Endodermal cell (in vitro differentiated cells): Measurements from ENCODE around the gene C1orf167. TPM values are rescaled to one million over a fixed set of nuclear protein-coding genes. Genes with fewer than 3 reads are reported as not detected.

Experiments used
- DNase-seq: peaks from one replicate; pipeline ENCODE4 v3.0.0-alpha.2; 2017
- H3K27ac ChIP-seq: 2 replicates; pipeline ENCODE4 v1.5.1; 2013; ENCODE audit warnings: mild to moderate bottlenecking, low read depth, low read length, moderate library complexity
- H3K27me3 ChIP-seq: 2 replicates; pipeline ENCODE4 v1.6.1; 2013; ENCODE audit warnings: mild to moderate bottlenecking, low read length, moderate library complexity; ENCODE audit not compliant: insufficient read depth, control insufficient read depth, poor library complexity, severe bottlenecking
- H3K36me3 ChIP-seq: 2 replicates; pipeline ENCODE4 v1.7.0; 2013; ENCODE audit warnings: mild to moderate bottlenecking, low read length, moderate library complexity; ENCODE audit not compliant: control insufficient read depth, insufficient read depth
- H3K4me1 ChIP-seq: one replicate; pipeline ENCODE4 v1.7.0; 2013; ENCODE audit warnings: low read length; ENCODE audit not compliant: control insufficient read depth, insufficient read depth
- H3K4me3 ChIP-seq: 2 replicates; pipeline ENCODE4 v1.5.1; 2013; ENCODE audit warnings: mild to moderate bottlenecking, low read length, moderate library complexity
- H3K9ac ChIP-seq: 2 replicates; pipeline ENCODE4 v1.6.1; 2013; ENCODE audit warnings: mild to moderate bottlenecking, low read length, moderate library complexity; ENCODE audit not compliant: poor library complexity, severe bottlenecking; ENCODE audit errors: extremely low read depth
- H3K9me3 ChIP-seq: 2 replicates; pipeline ENCODE4 v1.6.1; 2013; ENCODE audit warnings: mild to moderate bottlenecking, low read length, moderate library complexity; ENCODE audit not compliant: control insufficient read depth
- H3K27ac Mint-ChIP-seq: 2 replicates; pipeline ENCODE4 v1.8.0; 2020; ENCODE audit warnings: mixed read lengths
- H3K27me3 Mint-ChIP-seq: 2 replicates; pipeline ENCODE4 v1.8.0; 2021; ENCODE audit warnings: mild to moderate bottlenecking, mixed read lengths; ENCODE audit not compliant: insufficient read depth
- H3K36me3 Mint-ChIP-seq: 2 replicates; pipeline ENCODE4 v1.8.0; 2020; ENCODE audit warnings: low read depth, mixed read lengths
- H3K4me1 Mint-ChIP-seq: 2 replicates; pipeline ENCODE4 v1.8.0; 2020; ENCODE audit warnings: mixed read lengths
- H3K4me3 Mint-ChIP-seq: 2 replicates; pipeline ENCODE4 v1.8.0; 2020; ENCODE audit warnings: mild to moderate bottlenecking, moderate library complexity, mixed read lengths
- H3K9me3 Mint-ChIP-seq: 2 replicates; pipeline ENCODE4 v1.8.0; 2020; ENCODE audit warnings: mild to moderate bottlenecking, mixed read lengths
- CTCF ChIP-seq: fragments of 200-600 bp; sonication (generic); conservative IDR thresholded peaks from 2 replicates; pipeline ENCODE4 v1.5.0; 2021; ENCODE audit warnings: antibody characterized with exemption, mild to moderate bottlenecking
- WGBS, 2 experiments: methylation state at CpG; one replicate each; pipeline versions ENCODE4 v1.1.5 to v1.1.7; 2013; ENCODE audit warnings: missing lambda C conversion rate in 2 of 2, mixed read lengths in 1 of 2; ENCODE audit not compliant: insufficient coverage in 1 of 2, insufficient read length in 1 of 2; 5-methylcytosine and 5-hydroxymethylcytosine counted together
- total RNA-seq, 2 donors: library from RNA; stranded (reverse); fragmentation: NEBNext Ultra II Directional in 1 of 2; extraction: Animal tissue kit (Norgen Biotek cat#: 25700) in 1 of 2; gene quantifications; 2 replicates in 1 of 2; 3 replicates in 1 of 2; pipeline ENCODE4 v1.2.1, GENCODE V29; 2021

C1orf167 gene
- total RNA-seq, 2 donors from 2014 or later, result 0.95 to 1.4 TPM

GRCh38 chr1:11779715-11780379 lies 17.9 kb downstream of the C1orf167 start:
- no peak for TF ChIP-seq CTCF
- no peaks in the 10 kb centered on the region for H3K36me3 ChIP-seq
- no peak overlapping the region for H3K9ac ChIP-seq
- no peak overlapping the region for H3K4me3 ChIP-seq
- Mint-ChIP-seq H3K27me3 (no peaks in the 10 kb centered on the region), H3K4me1 (no peaks in the 10 kb centered on the region), H3K36me3 (no peaks in the 10 kb centered on the region), H3K9me3 (no peaks in the 10 kb centered on the region), H3K27ac (no peak overlapping the region), H3K4me3 (no peak overlapping the region)
- no peak overlapping the region for H3K27ac ChIP-seq
- no peaks in the 10 kb centered on the region for H3K27me3 ChIP-seq
- no peaks in the 10 kb centered on the region for H3K9me3 ChIP-seq
- DNase-seq, result no peak
- 88 to 96% methylated on average over 6 to 13 of the region's 13 CpGs for WGBS, 2 experiments
- peaks cover 4% of the 10 kb centered on the region for H3K4me1 ChIP-seq

- H3K4me1 ChIP-seq, result peaks cover 5% of the 10 kb centered on the region
- H3K27me3 Mint-ChIP-seq, result no peaks in the 10 kb centered on the region
- no peaks in the 10 kb centered on the region for H3K36me3 ChIP-seq
- no peak overlapping the region for H3K9ac ChIP-seq
- WGBS, 2 experiments, result 94 to 97% methylated on average over 3 to 8 of the region's 10 CpGs
- DNase-seq, result no peak
- H3K27me3 ChIP-seq, result no peaks in the 10 kb centered on the region
- H3K9me3 ChIP-seq, result no peaks in the 10 kb centered on the region
- no peaks in the 10 kb centered on the region for H3K4me1 Mint-ChIP-seq
- H3K9me3 Mint-ChIP-seq, result no peaks in the 10 kb centered on the region
- H3K27ac ChIP-seq, result no peak overlapping the region
- no peak overlapping the region for H3K27ac Mint-ChIP-seq
- H3K4me3 Mint-ChIP-seq, result no peak overlapping the region
- TF ChIP-seq CTCF, result no peak
- no peaks in the 10 kb centered on the region for H3K36me3 Mint-ChIP-seq
- no peak overlapping the region for H3K4me3 ChIP-seq
Measured at GRCh38 chr1:11780380-11781147, 18.6 kb downstream of the C1orf167 start.

- no peak overlapping the region for H3K4me3 Mint-ChIP-seq
- no peaks in the 10 kb centered on the region for H3K4me1 Mint-ChIP-seq
- no peak for TF ChIP-seq CTCF
- Histone ChIP-seq H3K4me3 (no peak overlapping the region), H3K4me1 (peaks cover 5% of the 10 kb centered on the region), H3K36me3 (no peaks in the 10 kb centered on the region), H3K9me3 (no peaks in the 10 kb centered on the region), H3K9ac (no peak overlapping the region), H3K27ac (no peak overlapping the region), H3K27me3 (no peaks in the 10 kb centered on the region)
- DNase-seq, result no peak
- H3K27ac Mint-ChIP-seq, result no peak overlapping the region
- no peaks in the 10 kb centered on the region for H3K9me3 Mint-ChIP-seq
- 92% methylated on average over 12 of the region's 12 CpGs for WGBS, 2 experiments
- no peaks in the 10 kb centered on the region for H3K36me3 Mint-ChIP-seq
- no peaks in the 10 kb centered on the region for H3K27me3 Mint-ChIP-seq
Measured at GRCh38 chr1:11781297-11781696, 19.3 kb downstream of the C1orf167 start.
